K562 (cell line): Measurements from ENCODE around the gene BANP. TPM values are rescaled to one million over a fixed set of nuclear protein-coding genes. Genes with fewer than 3 reads are reported as not detected.

ENCODE experiments used
- ATAC-seq: fragments of 200-7000 bp; cut with Tn5 transposase; 3 replicates; pipeline ENCODE4 v1.9.1; 2020; ENCODE audit warnings: moderate library complexity
- BruUV-seq: library from RNA; stranded (reverse); fragments of 400-500 nt; replicated peaks from 2 replicates; lab custom pipeline; 2021; lab: Mats Ljungman, UMichigan
- CTCF ChIA-PET: fragments of 300-600 bp; formaldehyde crosslinking; extraction: SDS; loops from one replicate; lab custom pipeline; 2021; ENCODE audit warnings: low intra/inter-chr PET ratio; lab: Yijun Ruan, JAX
- POLR2A ChIA-PET: fragments of 300-600, 350-650 bp; sonication (Branson Sonifier 250); formaldehyde crosslinking; extraction: SDS; loops from one replicate; lab custom pipeline; 2021; ENCODE audit warnings: antibody characterized with exemption, inconsistent platforms; lab: Yijun Ruan, JAX
- DNase-seq, 4 experiments: peaks; one replicate each; pipeline versions ENCODE4 v3.0.0 to v3.0.0-alpha.2; 2011 to 2018; ENCODE audit warnings: low spot score in 3 of 4, mixed read lengths in 3 of 4; ENCODE audit errors: extremely low read depth in 1 of 4
- FAIRE-seq: peaks from 2 replicates; lab custom pipeline; 2011; peaks lifted over from hg19 to GRCh38; lab: Jason Lieb, UNC
- H2AFZ ChIP-seq: 2 replicates; pipeline ENCODE4 v1.6.0; 2011; ENCODE audit warnings: low read depth, low read length, control low read depth, inconsistent platforms
- H3K27ac ChIP-seq: fragments of 200-600 bp; 3 replicates; pipeline ENCODE4 v1.8.0; 2011; ENCODE audit warnings: low read depth, mild to moderate bottlenecking, control low read depth, inconsistent platforms, low read length, moderate library complexity, mixed read lengths; ENCODE audit errors: extremely low read depth
- H3K27me3 ChIP-seq, 2 experiments: fragments of 300-600 bp in 1 of 2; 2 replicates in 1 of 2; 3 replicates in 1 of 2; pipeline versions ENCODE4 v1.6.0 to v1.8.0; 2011; ENCODE audit warnings: inconsistent platforms in 2 of 2, low read length in 2 of 2, mild to moderate bottlenecking in 1 of 2, mixed read lengths in 1 of 2, moderate library complexity in 1 of 2; ENCODE audit not compliant: control insufficient read depth in 2 of 2, insufficient read depth in 2 of 2
- H3K36me3 ChIP-seq: fragments of 300-600 bp; 3 replicates; pipeline ENCODE4 v1.8.0; 2011; ENCODE audit warnings: mild to moderate bottlenecking, low read length, inconsistent platforms; ENCODE audit not compliant: control insufficient read depth, insufficient read depth
- H3K4me1 ChIP-seq, 2 experiments: fragments of 200-600 bp in 1 of 2; replicated peaks in 1 of 2; 2 replicates in 1 of 2; 3 replicates in 1 of 2; pipeline versions ENCODE4 v1.5.1 to v1.8.0; 2011; ENCODE audit warnings: inconsistent platforms in 2 of 2, low read length in 2 of 2, mild to moderate bottlenecking in 1 of 2, mixed read lengths in 1 of 2, moderate library complexity in 1 of 2; ENCODE audit not compliant: control insufficient read depth in 2 of 2, insufficient read depth in 2 of 2
- H3K4me2 ChIP-seq: 2 replicates; pipeline ENCODE4 v1.6.1; 2011; ENCODE audit warnings: low read length, control low read depth, inconsistent platforms, mixed read lengths; ENCODE audit not compliant: insufficient read depth
- H3K4me3 ChIP-seq: fragments of 200-600 bp; sonication (generic), shearing (Covaris generic); 2 replicates; pipeline ENCODE4 v1.5.1; 2016; ENCODE audit warnings: control low read depth, inconsistent platforms
- H3K79me2 ChIP-seq: fragments of 200-600 bp; 3 replicates; pipeline ENCODE4 v1.8.0; 2011; ENCODE audit warnings: low read length, inconsistent platforms; ENCODE audit not compliant: control insufficient read depth, insufficient read depth
- H3K9ac ChIP-seq, 2 experiments: 2 replicates each; pipeline versions ENCODE4 v1.6.0 to v1.6.1; 2011; ENCODE audit warnings: low read depth in 2 of 2, low read length in 2 of 2, control low read depth in 1 of 2, inconsistent platforms in 1 of 2, mild to moderate bottlenecking in 1 of 2, mixed read lengths in 1 of 2; ENCODE audit not compliant: insufficient read depth in 1 of 2
- H3K9me1 ChIP-seq: one replicate; pipeline ENCODE4 v1.6.0; 2011; ENCODE audit warnings: inconsistent platforms, mild to moderate bottlenecking, low read length, moderate library complexity; ENCODE audit not compliant: control insufficient read depth, insufficient read depth
- H3K9me3 ChIP-seq: replicated peaks from 2 replicates; pipeline ENCODE4 v1.5.1; 2011; ENCODE audit warnings: low read depth, low read length, inconsistent platforms; ENCODE audit not compliant: control insufficient read depth, insufficient read depth
- H4K20me1 ChIP-seq: replicated peaks from 2 replicates; pipeline ENCODE4 v1.6.1; 2011; ENCODE audit warnings: low read length, inconsistent platforms, mixed read lengths; ENCODE audit not compliant: control insufficient read depth, insufficient read depth
- BRD9 ChIP-seq: fragments of 450-650 bp; IDR thresholded peaks from 2 replicates; pipeline ENCODE4 v1.6.1; 2018; ENCODE audit warnings: low read depth; ENCODE audit not compliant: partially characterized antibody
- BRF1 ChIP-seq: IDR thresholded peaks from 3 replicates; pipeline ENCODE4 v1.6.1; 2011; ENCODE audit warnings: borderline replicate concordance, mild to moderate bottlenecking; ENCODE audit not compliant: insufficient read length; ENCODE audit errors: extremely low read depth
- DEAF1 ChIP-seq: fragments of 450-650 bp; formaldehyde crosslinking; IDR thresholded peaks from 2 replicates; pipeline ENCODE4 v1.4.0; 2020; ENCODE audit warnings: mild to moderate bottlenecking, moderate library complexity
- HSF4 ChIP-seq: fragments of 250-450 bp; sonication (Bioruptor Pico); IDR thresholded peaks from 2 replicates; pipeline ENCODE4 v2.1.2; 2022; ENCODE audit warnings: mild to moderate bottlenecking, moderate library complexity, borderline replicate concordance
- NFXL1 ChIP-seq: fragments of 450-650 bp; formaldehyde crosslinking; IDR thresholded peaks from 2 replicates; pipeline ENCODE4 v1.4.0; 2021; ENCODE audit warnings: mild to moderate bottlenecking
- POLR2AphosphoS2 ChIP-seq: IDR thresholded peaks from 2 replicates; pipeline ENCODE4 v1.6.1; 2012; ENCODE audit warnings: low read length, improper control_type of control experiment
- RBM39 ChIP-seq: fragments of 200-400 bp; formaldehyde crosslinking; optimal IDR thresholded peaks from 2 replicates; pipeline ENCODE3; 2018; ENCODE audit warnings: low read depth, low read length
- THAP12 ChIP-seq: fragments of 250-450 bp; sonication (Bioruptor Pico); IDR thresholded peaks from 2 replicates; pipeline ENCODE4 v1.9.0; 2021; ENCODE audit warnings: mild to moderate bottlenecking, inconsistent platforms
- ZNF232 ChIP-seq: sonication (generic); formaldehyde crosslinking; IDR thresholded peaks from 2 replicates; pipeline ENCODE4 v1.8.0; 2022; ENCODE audit warnings: mild to moderate bottlenecking, missing genetic modification reagents
- ZNF778 ChIP-seq: fragments of 450-650 bp; formaldehyde crosslinking; IDR thresholded peaks from 2 replicates; pipeline ENCODE4 v1.4.0; 2020; ENCODE audit warnings: mild to moderate bottlenecking, moderate library complexity
- WGBS: fragments of 100-300 bp; shearing (Covaris generic); methylation state at CpG from one replicate; pipeline ENCODE4 v1.1.6; 2016; ENCODE audit warnings: low coverage, mixed read lengths; ENCODE audit not compliant: insufficient coverage; ENCODE audit errors: missing lambda C conversion rate; 5-methylcytosine and 5-hydroxymethylcytosine counted together
- in situ Hi-C: fragments of 300-500 bp; cut with MboI; formaldehyde crosslinking; loops from 4 replicates; pipeline ENCODE4 v1.15.0; 2018; ENCODE audit warnings: inconsistent platforms, mixed read lengths
- intact Hi-C: fragments of 100-400 bp; cut with micrococcal nuclease; formaldehyde crosslinking; loops from 2 replicates; pipeline ENCODE4 v1.14.2; 2022
- polyA plus RNA-seq, 8 experiments: library from polyadenylated mRNA; depleted of rRNA in 4 of 8; stranded (reverse) in 5 of 8; unstranded in 3 of 8; fragments of >200 nt; fragmentation: Nextera tagmentation in 2 of 8; fragmentation: Illumina TruSeq in 1 of 8; extraction: Ambion mirVana in 2 of 8; extraction: Trizol in 1 of 8; gene quantifications; 2 replicates each; pipeline versions ENCODE4 v1.2.1 to v1.2.3, GENCODE V29; 2011 to 2014; ENCODE audit warnings: inconsistent platforms in 1 of 8, missing spikeins in 1 of 8
- total RNA-seq, 7 experiments: library from RNA; depleted of rRNA in 6 of 7; stranded (reverse); fragments of >200 nt in 6 of 7; fragmentation: Illumina TruSeq in 2 of 7; extraction: Trizol in 2 of 7; gene quantifications; 2 replicates each; pipeline versions ENCODE4 v1.2.1 to v1.2.3, GENCODE V29; 2011 to 2021; ENCODE audit warnings: low replicate concordance in 1 of 7

BANP gene
- total and polyA plus RNA-seq, 9 of the 15 experiments (the other 6 are each of a cell fraction or from before 2014, with no cell fraction given), result 4.6 to 22.1 (median 15.6) TPM

- no peak overlapping the region for H3K4me2 ChIP-seq
- no peaks in the 10 kb centered on the region; the same call in 1 of the 2 replicates for H4K20me1 ChIP-seq
- H3K4me3 ChIP-seq, result no peak overlapping the region
- H3K79me2 ChIP-seq, result no peaks in the 10 kb centered on the region
- in situ Hi-C loops, result no loop called here
- 0 out of 2 replicates have a peak, but pooled peaks cover 2% of the 10 kb centered on the region for H3K9me3 ChIP-seq
- H3K27ac ChIP-seq, result no peak overlapping the region
- POLR2A ChIA-PET, result interaction anchor here (1.1 kb wide), 1 partner anchor 14 kb away, joined by 4 read pairs; no protein-coding TSS in a partner anchor
- CTCF ChIA-PET, result no interaction called here
- no peak overlapping the region for H2AFZ ChIP-seq
- FAIRE-seq, result no peak
- peaks cover 18 to 64% of the 10 kb centered on the region in 2 experiments; a peak in 4 of 5 replicates for H3K27me3 ChIP-seq
- H3K9ac ChIP-seq, result no peak overlapping the region
- TF ChIP-seq BRF1 (no peak), BRD9 (no peak), HSF4 (no peak), DEAF1 (CRISPR knock-in tag) (no peak), NFXL1 (no peak), THAP12 (no peak), RBM39 (no peak), ZNF778 (CRISPR knock-in tag) (no peak), POLR2AphosphoS2 (no peak), ZNF232 (no peak)
- intact Hi-C loops, result no loop called here
- H3K9me1 ChIP-seq, result no peaks in the 10 kb centered on the region
- no peaks in the 10 kb centered on the region for H3K36me3 ChIP-seq
- BruUV-seq, result no TSS peak
- 18% methylated on average over 14 of the region's 15 CpGs for WGBS
- H3K4me1 ChIP-seq, result peaks cover 0 to 8% of the 10 kb centered on the region in 2 experiments; a peak in 2 of 5 replicates
- no peak for ATAC-seq
- DNase-seq, result no peak
Observed at GRCh38 chr16:88103011-88103410, 151.8 kb downstream of the BANP start.
